AG04449 (cell line): ENCODE measurements around the gene GRIN2A.

Source experiments
- CTCF ChIA-PET: fragments of 350-600 bp; formaldehyde crosslinking; extraction: SDS; loops from one replicate; lab custom pipeline; 2021; ENCODE audit warnings: antibody characterized with exemption; lab: Yijun Ruan, JAX
- POLR2A ChIA-PET: fragments of 400-600, 350-600 bp; formaldehyde crosslinking; extraction: SDS; loops from one replicate; lab custom pipeline; 2020; ENCODE audit warnings: antibody characterized with exemption, inconsistent platforms; lab: Yijun Ruan, JAX
- DNase-seq: peaks from one replicate; pipeline ENCODE4 v3.0.0-alpha.2; 2010; ENCODE audit warnings: low read depth, low spot score
- H3K4me3 ChIP-seq: 2 replicates; pipeline ENCODE4 v1.5.1; 2011; ENCODE audit warnings: low read depth, mild to moderate bottlenecking, control low read depth, low read length
- TF ChIP-seq, protein P1 (sequence below): IDR thresholded peaks from one replicate; pipeline ENCODE4 v1.5.1; 2011; ENCODE audit warnings: mild to moderate bottlenecking, moderate library complexity, low read length, control low read depth, inconsistent platforms; ENCODE audit not compliant: insufficient read depth; ENCODE audit errors: missing control alignments

Gene GRIN2A

DNA sequence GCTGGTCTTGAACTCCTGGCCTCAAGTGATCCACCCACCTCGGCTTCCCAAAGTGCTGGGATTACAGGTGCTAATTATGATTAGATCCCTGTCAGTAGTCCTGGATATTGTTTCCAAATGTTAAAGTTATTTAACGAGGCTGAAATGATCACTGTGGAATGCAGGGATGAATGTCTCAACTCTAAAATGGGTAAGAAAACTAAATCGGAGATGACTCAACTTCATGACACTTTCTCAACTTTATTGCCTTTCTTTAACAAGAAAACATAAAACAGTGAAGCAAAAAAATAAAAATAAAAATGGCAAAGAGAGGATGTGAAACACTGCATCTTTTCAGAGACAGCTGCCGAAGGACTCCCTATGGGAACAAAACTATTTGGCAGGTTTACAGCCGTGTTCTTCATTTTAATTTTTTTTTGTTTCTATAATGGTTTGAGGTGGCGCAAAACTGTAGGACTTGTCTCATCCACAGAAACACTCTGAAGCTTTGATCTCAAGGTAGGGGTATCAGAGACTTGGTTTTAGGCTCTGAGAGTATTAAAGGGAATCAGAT, 382.0 kb downstream of the GRIN2A start:
- ChIA-PET POLR2A (no interaction called here), CTCF (no interaction called here)
- TF ChIP-seq, protein P1, sequence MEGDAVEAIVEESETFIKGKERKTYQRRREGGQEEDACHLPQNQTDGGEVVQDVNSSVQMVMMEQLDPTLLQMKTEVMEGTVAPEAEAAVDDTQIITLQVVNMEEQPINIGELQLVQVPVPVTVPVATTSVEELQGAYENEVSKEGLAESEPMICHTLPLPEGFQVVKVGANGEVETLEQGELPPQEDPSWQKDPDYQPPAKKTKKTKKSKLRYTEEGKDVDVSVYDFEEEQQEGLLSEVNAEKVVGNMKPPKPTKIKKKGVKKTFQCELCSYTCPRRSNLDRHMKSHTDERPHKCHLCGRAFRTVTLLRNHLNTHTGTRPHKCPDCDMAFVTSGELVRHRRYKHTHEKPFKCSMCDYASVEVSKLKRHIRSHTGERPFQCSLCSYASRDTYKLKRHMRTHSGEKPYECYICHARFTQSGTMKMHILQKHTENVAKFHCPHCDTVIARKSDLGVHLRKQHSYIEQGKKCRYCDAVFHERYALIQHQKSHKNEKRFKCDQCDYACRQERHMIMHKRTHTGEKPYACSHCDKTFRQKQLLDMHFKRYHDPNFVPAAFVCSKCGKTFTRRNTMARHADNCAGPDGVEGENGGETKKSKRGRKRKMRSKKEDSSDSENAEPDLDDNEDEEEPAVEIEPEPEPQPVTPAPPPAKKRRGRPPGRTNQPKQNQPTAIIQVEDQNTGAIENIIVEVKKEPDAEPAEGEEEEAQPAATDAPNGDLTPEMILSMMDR = no peak
- H3K4me3 ChIP-seq = no peak overlapping the region
- no peak for DNase-seq

DNA sequence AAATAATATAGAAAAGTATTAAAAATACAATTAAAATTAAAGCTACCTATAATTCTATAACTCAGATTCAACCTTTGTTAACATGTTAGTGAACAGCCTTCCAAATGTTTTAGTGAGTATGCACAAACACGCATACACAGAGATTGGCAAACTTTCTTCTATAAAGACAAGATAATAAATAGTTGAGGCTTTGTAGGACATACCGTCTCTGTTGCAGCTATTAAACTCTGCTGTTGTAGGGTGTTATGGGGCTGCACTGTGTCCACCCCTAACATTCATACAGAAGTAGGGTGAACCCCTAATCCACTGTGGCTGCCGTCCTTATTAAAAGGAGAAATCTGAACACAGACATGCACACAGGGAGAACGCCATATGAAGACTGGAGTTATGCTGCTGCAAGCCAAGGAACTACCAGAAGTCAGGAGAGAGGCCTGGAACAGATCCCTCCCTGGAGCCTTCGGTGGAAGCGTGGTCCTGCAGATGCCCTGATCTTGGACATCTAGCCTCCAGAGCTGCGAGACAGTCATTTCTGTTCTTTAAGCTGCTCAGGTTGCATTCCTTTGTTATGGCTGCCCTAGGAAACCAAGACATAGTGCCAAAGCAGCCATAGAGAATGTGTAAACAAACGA, 383.2 kb downstream of the GRIN2A start:
- TF ChIP-seq, protein P1 = no peak
- no peak overlapping the region for H3K4me3 ChIP-seq
- POLR2A ChIA-PET = no interaction called here
- DNase-seq = no peak
- CTCF ChIA-PET = no interaction called here

DNA sequence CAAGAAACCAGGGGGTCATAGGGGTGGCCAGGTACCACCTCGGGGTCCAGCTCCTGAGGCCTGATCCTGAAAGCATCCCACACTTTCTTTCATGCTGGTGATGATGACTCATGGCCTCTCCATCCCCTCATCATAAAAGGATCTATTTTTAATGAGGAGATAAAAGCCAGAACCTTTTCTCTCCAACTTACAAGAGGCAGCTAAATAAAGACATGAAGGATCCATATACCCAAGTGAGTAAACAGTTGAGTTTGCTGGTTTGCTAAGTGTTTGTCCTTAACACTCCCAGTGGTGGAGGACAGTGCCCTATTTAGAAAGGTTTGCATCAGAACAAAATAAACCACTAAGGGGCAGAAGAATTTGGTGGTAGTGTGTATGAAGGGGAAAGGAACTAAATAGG, 383.8 kb downstream of the GRIN2A start:
- no peak for DNase-seq
- TF ChIP-seq, protein P1 = no peak
- POLR2A ChIA-PET = no interaction called here
- no peak overlapping the region for H3K4me3 ChIP-seq
- CTCF ChIA-PET = no interaction called here

DNA sequence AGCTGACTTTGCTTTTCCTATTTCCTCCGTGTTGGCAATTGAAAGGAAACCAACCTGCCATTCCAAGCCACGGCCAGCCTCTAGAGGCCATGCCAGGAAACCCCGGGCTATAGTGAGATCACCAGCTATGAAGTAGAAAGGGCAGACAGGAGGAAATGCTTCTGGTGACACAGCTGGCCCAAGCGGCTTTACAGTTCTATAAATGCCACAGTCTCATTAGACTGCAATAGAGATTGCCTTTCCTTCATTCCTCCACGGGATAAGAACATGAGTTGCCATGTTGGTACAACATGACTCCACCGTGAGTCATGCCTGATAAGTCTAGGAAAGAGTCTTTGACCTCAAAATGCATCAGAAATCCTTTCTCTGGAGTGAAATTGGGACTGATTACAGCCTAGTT, 384.9 kb downstream of the GRIN2A start:
- no peak overlapping the region for H3K4me3 ChIP-seq
- DNase-seq = no peak
- TF ChIP-seq, protein P1 = no peak
- CTCF ChIA-PET = no interaction called here
- POLR2A ChIA-PET = no interaction called here

DNA sequence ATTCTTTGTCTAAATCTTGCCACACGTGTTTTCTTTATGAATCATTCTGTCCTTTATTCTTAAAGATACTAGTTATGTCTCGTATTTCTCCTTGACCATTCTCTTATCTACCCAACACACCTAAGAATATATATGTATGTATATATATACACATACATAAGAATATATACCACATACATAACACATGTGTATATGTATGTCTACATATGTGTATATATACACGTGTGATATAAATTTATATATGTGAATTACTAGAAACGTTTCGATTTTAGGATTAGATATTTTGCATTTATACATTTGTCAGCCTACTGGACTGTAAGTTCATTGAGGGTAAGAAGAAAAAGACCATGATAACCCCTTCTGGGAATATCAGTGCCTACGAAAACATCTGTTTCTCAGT, 388.6 kb downstream of the GRIN2A start:
- H3K4me3 ChIP-seq = no peak overlapping the region
- CTCF ChIA-PET = no interaction called here
- TF ChIP-seq, protein P1 = no peak
- DNase-seq = no peak
- POLR2A ChIA-PET = no interaction called here

DNA sequence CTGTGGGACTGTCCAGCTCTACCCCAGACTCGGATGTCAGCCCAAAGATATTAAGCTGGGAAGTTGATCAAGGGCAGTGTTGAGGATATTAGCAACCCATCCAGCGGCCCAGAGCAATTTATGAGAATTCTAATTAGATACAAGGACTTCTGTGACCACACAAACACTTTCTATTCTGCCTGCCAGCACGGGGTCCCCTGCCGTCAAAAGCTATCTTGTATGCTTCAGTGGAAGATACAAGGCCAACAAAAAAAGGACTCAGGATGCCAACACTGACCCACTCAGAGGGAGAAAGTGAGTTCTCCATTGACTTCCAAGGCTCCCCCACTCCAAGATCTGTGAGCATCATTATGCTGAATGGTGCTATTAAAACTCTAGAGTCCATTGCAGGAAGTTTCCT, 390.7 kb downstream of the GRIN2A start:
- CTCF ChIA-PET = no interaction called here
- POLR2A ChIA-PET = no interaction called here
- no peak overlapping the region for H3K4me3 ChIP-seq
- TF ChIP-seq, protein P1 = no peak
- no peak for DNase-seq
